OCI-LY1 (cell line): ENCODE measurements around the gene DYSF.

ENCODE experiments used
- H2AFZ ChIP-seq: fragments of 200-600 bp; sonication (generic), shearing (Covaris generic); 2 replicates; pipeline ENCODE4 v1.6.0; 2014; ENCODE audit warnings: antibody characterized with exemption, mild to moderate bottlenecking, low read length
- H3F3A ChIP-seq: fragments of 200-600 bp; sonication (generic), shearing (Covaris generic); 2 replicates; pipeline ENCODE4 v1.6.0; 2014; ENCODE audit warnings: mild to moderate bottlenecking, antibody characterized with exemption, low read length, moderate library complexity; ENCODE audit not compliant: insufficient read depth
- H3K27ac ChIP-seq: fragments of 200-600 bp; sonication (generic); 2 replicates; pipeline ENCODE4 v1.5.1; 2014; ENCODE audit warnings: low read length, mixed run types, mild to moderate bottlenecking, low read depth; ENCODE audit not compliant: poor library complexity, severe bottlenecking
- H3K27me3 ChIP-seq: fragments of 200-600 bp; sonication (generic); 2 replicates; pipeline ENCODE4 v1.6.0; 2014; ENCODE audit warnings: antibody characterized with exemption, mild to moderate bottlenecking, low read length, moderate library complexity; ENCODE audit not compliant: insufficient read depth
- H3K36me3 ChIP-seq: fragments of 200-600 bp; sonication (generic); 2 replicates; pipeline ENCODE4 v1.6.1; 2014; ENCODE audit warnings: mild to moderate bottlenecking, antibody characterized with exemption, low read length, moderate library complexity, mixed read lengths; ENCODE audit not compliant: insufficient read depth
- H3K4me1 ChIP-seq: fragments of 200-600 bp; sonication (generic); 2 replicates; pipeline ENCODE4 v1.5.1; 2014; ENCODE audit warnings: mild to moderate bottlenecking, low read length, moderate library complexity; ENCODE audit not compliant: insufficient read depth, severe bottlenecking
- H3K4me2 ChIP-seq: fragments of 200-600 bp; sonication (generic), shearing (Covaris generic); 2 replicates; pipeline ENCODE4 v1.6.1; 2014; ENCODE audit warnings: low read length
- H3K4me3 ChIP-seq: fragments of 200-600 bp; sonication (generic); 2 replicates; pipeline ENCODE4 v1.5.1; 2014; ENCODE audit warnings: low read length, low read depth, mild to moderate bottlenecking, mixed read lengths; ENCODE audit not compliant: poor library complexity, severe bottlenecking
- H3K79me2 ChIP-seq: fragments of 200-600 bp; shearing (Covaris generic); 2 replicates; pipeline ENCODE4 v1.6.1; 2016; ENCODE audit warnings: mixed run types, low read length, mixed read lengths; ENCODE audit not compliant: insufficient read depth
- H3K9ac ChIP-seq: fragments of 200-600 bp; sonication (generic), shearing (Covaris generic); 2 replicates; pipeline ENCODE4 v1.6.1; 2014; ENCODE audit warnings: mild to moderate bottlenecking, low read length, mixed read lengths
- H3K9me2 ChIP-seq: fragments of 200-600 bp; sonication (generic), shearing (Covaris generic); 2 replicates; pipeline ENCODE4 v1.6.1; 2014; ENCODE audit warnings: low read depth, mild to moderate bottlenecking, low read length, mixed read lengths
- H3K9me3 ChIP-seq: fragments of 200-600 bp; shearing (Covaris generic); 2 replicates; pipeline ENCODE4 v1.6.1; 2014; ENCODE audit warnings: low read length, mixed read lengths
- H4K20me1 ChIP-seq: fragments of 200-600 bp; sonication (generic), shearing (Covaris generic); 2 replicates; pipeline ENCODE4 v1.6.0; 2016; ENCODE audit warnings: mild to moderate bottlenecking, low read length; ENCODE audit not compliant: insufficient read depth
- EZH2 ChIP-seq: fragments of 200-600 bp; sonication (generic), shearing (Covaris generic); IDR thresholded peaks from 2 replicates; pipeline ENCODE4 v1.8.0; 2017; ENCODE audit warnings: borderline replicate concordance, mixed run types, mild to moderate bottlenecking, antibody characterized with exemption, low read length, moderate library complexity, mixed read lengths
- TF ChIP-seq, protein P1 (sequence below): fragments of 200-600 bp; sonication (generic), shearing (Covaris generic); IDR thresholded peaks from 2 replicates; pipeline ENCODE4 v1.5.1; 2017; ENCODE audit warnings: mild to moderate bottlenecking, antibody characterized with exemption, low read length, moderate library complexity, mixed read lengths

Gene DYSF

DNA sequence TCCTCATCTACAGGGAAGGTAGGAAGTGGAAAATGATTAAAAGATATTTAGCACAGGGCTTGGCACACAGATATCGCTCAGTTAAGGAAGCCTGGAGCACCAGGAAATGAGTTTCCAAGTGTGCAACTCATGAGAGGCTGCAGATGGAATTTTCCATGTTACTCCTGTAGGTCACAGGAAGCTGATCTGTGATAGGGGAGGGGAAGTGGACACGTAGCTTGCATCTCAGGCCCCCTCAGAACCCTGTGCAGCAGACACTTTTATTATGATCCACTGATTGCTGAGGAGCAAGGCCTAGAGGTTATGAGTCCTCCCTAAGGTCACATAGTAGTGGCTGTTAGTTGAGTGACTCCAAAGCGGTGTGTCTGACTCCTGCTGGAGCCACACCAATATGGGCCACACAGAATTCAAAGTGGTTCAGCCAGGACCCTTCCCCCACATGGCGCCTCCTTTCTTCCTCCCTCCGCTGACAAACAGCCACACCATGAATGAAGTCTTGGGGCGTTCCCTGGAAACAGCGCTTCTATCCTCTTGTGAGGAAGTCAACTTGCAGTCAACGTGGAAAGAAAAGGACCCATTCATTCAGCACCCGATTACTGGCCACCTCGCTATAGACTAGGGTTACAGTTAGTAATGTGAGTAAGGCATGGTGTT, 21.5 kb downstream of the DYSF start:
- Histone ChIP-seq H2AFZ (no peak overlapping the region), H3K9ac (no peak overlapping the region), H3K4me1 (no peaks in the 10 kb centered on the region), H4K20me1 (no peaks in the 10 kb centered on the region), H3K27me3 (no peaks in the 10 kb centered on the region), H3K4me2 (no peak overlapping the region), H3K27ac (no peak overlapping the region), H3K4me3 (no peak overlapping the region), H3K36me3 (no peaks in the 10 kb centered on the region), H3K9me2 (no peaks in the 10 kb centered on the region), H3K9me3 (no peaks in the 10 kb centered on the region), H3F3A (no peaks in the 10 kb centered on the region), H3K79me2 (no peaks in the 10 kb centered on the region)
- TF ChIP-seq, protein P1, sequence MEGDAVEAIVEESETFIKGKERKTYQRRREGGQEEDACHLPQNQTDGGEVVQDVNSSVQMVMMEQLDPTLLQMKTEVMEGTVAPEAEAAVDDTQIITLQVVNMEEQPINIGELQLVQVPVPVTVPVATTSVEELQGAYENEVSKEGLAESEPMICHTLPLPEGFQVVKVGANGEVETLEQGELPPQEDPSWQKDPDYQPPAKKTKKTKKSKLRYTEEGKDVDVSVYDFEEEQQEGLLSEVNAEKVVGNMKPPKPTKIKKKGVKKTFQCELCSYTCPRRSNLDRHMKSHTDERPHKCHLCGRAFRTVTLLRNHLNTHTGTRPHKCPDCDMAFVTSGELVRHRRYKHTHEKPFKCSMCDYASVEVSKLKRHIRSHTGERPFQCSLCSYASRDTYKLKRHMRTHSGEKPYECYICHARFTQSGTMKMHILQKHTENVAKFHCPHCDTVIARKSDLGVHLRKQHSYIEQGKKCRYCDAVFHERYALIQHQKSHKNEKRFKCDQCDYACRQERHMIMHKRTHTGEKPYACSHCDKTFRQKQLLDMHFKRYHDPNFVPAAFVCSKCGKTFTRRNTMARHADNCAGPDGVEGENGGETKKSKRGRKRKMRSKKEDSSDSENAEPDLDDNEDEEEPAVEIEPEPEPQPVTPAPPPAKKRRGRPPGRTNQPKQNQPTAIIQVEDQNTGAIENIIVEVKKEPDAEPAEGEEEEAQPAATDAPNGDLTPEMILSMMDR = no peak
- TF ChIP-seq EZH2 = no peak

DNA sequence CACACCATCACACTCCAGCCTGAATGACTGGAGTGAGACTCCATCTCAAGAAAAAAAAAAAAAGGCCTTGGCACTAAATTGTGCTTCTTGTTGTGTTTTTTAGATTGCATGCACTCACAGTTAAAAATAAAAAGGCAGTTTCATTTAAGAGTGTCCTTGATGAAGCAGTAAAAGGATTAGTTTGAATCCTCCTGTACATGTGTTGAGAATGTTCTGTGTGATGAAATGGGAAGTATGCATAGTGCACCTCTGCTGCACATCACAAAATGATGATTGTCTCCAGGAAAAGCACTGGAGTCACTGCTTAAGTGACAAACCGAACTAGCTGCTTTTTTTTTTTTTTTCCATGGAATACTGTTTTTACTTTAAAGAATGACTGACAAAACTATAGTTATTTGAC, 23.1 kb downstream of the DYSF start:
- H3K9ac ChIP-seq = no peak overlapping the region
- no peaks in the 10 kb centered on the region for H4K20me1 ChIP-seq
- H3K27me3 ChIP-seq = no peaks in the 10 kb centered on the region
- H3K27ac ChIP-seq = no peak overlapping the region
- no peaks in the 10 kb centered on the region for H3K9me2 ChIP-seq
- no peaks in the 10 kb centered on the region for H3K36me3 ChIP-seq
- H3F3A ChIP-seq = no peaks in the 10 kb centered on the region
- no peak overlapping the region for H2AFZ ChIP-seq
- no peaks in the 10 kb centered on the region for H3K9me3 ChIP-seq
- H3K79me2 ChIP-seq = no peaks in the 10 kb centered on the region
- H3K4me3 ChIP-seq = no peak overlapping the region
- TF ChIP-seq, protein P1 = no peak
- no peak for TF ChIP-seq EZH2
- H3K4me2 ChIP-seq = no peak overlapping the region
- H3K4me1 ChIP-seq = no peaks in the 10 kb centered on the region

DNA sequence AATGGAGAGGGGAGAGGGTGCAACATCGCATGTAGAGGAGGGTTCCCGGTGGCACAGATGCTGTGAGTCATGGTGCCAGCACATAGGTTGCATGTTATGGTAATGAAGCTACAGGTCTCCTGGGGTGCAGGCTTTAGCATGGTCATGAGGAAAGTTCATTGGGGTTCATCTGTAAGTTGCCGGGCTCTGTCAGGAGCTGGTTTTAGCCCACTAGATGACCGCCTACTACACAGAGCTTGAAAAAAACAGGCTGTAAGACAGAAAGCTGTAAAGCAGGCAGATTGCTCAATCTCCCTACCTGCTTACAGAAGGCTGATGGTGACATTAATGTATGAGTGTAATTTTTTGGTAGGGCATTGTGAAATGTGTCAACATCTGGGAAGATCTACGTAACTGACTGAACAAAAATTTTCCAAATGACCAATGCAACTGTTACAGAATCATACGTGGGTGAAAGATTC, 23.9 kb downstream of the DYSF start:
- Histone ChIP-seq H3K4me1 (no peaks in the 10 kb centered on the region), H3K27me3 (no peaks in the 10 kb centered on the region), H3K9me2 (no peaks in the 10 kb centered on the region), H3K36me3 (no peaks in the 10 kb centered on the region), H3K79me2 (no peaks in the 10 kb centered on the region), H3K9me3 (no peaks in the 10 kb centered on the region), H3K27ac (no peak overlapping the region), H4K20me1 (no peaks in the 10 kb centered on the region), H3K4me2 (no peak overlapping the region), H2AFZ (no peak overlapping the region), H3K4me3 (no peak overlapping the region), H3F3A (no peaks in the 10 kb centered on the region), H3K9ac (no peak overlapping the region)
- no peak for TF ChIP-seq EZH2
- TF ChIP-seq, protein P1 = no peak
